Keratinocyte (primary cell): Measurements from ENCODE around the gene PJA2.

ENCODE experiments used
- EZH2 ChIP-seq: IDR thresholded peaks from one replicate; pipeline ENCODE4 v1.6.1; 2012; ENCODE audit warnings: inconsistent platforms, mild to moderate bottlenecking, low read length, moderate library complexity
- TF ChIP-seq, protein P1 (sequence below), 3 experiments: IDR thresholded peaks in 1 of 3; conservative IDR thresholded peaks in 1 of 3; optimal IDR thresholded peaks in 1 of 3; 2 replicates in 2 of 3; 3 replicates in 1 of 3; pipeline versions ENCODE3 to v1.5.1; 2011; ENCODE audit warnings: low read length in 3 of 3, mild to moderate bottlenecking in 3 of 3, moderate library complexity in 2 of 3, control low read depth in 1 of 3, inconsistent platforms in 1 of 3; ENCODE audit not compliant: insufficient read depth in 2 of 3; ENCODE audit errors: extremely low read depth in 1 of 3

- TF ChIP-seq, protein P1, sequence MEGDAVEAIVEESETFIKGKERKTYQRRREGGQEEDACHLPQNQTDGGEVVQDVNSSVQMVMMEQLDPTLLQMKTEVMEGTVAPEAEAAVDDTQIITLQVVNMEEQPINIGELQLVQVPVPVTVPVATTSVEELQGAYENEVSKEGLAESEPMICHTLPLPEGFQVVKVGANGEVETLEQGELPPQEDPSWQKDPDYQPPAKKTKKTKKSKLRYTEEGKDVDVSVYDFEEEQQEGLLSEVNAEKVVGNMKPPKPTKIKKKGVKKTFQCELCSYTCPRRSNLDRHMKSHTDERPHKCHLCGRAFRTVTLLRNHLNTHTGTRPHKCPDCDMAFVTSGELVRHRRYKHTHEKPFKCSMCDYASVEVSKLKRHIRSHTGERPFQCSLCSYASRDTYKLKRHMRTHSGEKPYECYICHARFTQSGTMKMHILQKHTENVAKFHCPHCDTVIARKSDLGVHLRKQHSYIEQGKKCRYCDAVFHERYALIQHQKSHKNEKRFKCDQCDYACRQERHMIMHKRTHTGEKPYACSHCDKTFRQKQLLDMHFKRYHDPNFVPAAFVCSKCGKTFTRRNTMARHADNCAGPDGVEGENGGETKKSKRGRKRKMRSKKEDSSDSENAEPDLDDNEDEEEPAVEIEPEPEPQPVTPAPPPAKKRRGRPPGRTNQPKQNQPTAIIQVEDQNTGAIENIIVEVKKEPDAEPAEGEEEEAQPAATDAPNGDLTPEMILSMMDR (optimal IDR thresholded peaks at IDR 0.05 in 1 of 3, IDR thresholded peaks at IDR 0.05 in 1 of 3, conservative IDR thresholded peaks at IDR 0.05 in 1 of 3; ENCODE audit: extremely low read depth in 1 of 3, insufficient read depth in 2 of 3, low read length in 3 of 3) = no peak
- TF ChIP-seq EZH2 = no peak
Measured at GRCh38 chr5:109334056-109334455, 75.7 kb downstream of the PJA2 start.
